KG1 (cell line): Measurements from ENCODE around the gene VAPB.
"Not testable (repeated sequence)": the region's sequence is repeated elsewhere in the genome, so short reads cannot be mapped to it uniquely, and the experiment has no call there.

Experiments used
- DNase-seq: peaks from one replicate; lab custom pipeline; 2025; lab: John Stamatoyannopoulos, UW

VAPB gene

GRCh38 chr20:58388882-58389323 is at the start of gene VAPB:
Gene VAPB (plus strand): TSS chr20:58389229. CDS start chr20:58389460, 231 bp downstream.
- DNase-seq, result peak; percentile 90

- DNase-seq, result no peak
Measured at GRCh38 chr20:58339741-58340140, 49.3 kb upstream of the VAPB start.

- DNase-seq, result no peak
Measured at GRCh38 chr20:58340151-58340550, 48.9 kb upstream of the VAPB start.

GRCh38 chr20:58340853-58341252 is 48.2 kb upstream of the VAPB start:
- no peak for DNase-seq

GRCh38 chr20:58342104-58342945 is 46.7 kb upstream of the VAPB start:
- DNase-seq, result no peak

GRCh38 chr20:58344741-58345140 is 44.3 kb upstream of the VAPB start:
- DNase-seq, result no peak

GRCh38 chr20:58349570-58349969 is 39.5 kb upstream of the VAPB start:
- no peak for DNase-seq

- DNase-seq, result no peak
Measured at GRCh38 chr20:58352468-58352867, 36.6 kb upstream of the VAPB start.

GRCh38 chr20:58359441-58359840 is 29.6 kb upstream of the VAPB start:
- no peak for DNase-seq

GRCh38 chr20:58360936-58361335 is 28.1 kb upstream of the VAPB start:
- DNase-seq, result no peak

GRCh38 chr20:58361481-58362205 is 27.4 kb upstream of the VAPB start:
- DNase-seq, result no peak

- DNase-seq, result no peak
Measured at GRCh38 chr20:58362206-58362516, 26.9 kb upstream of the VAPB start.

- no peak for DNase-seq
Measured at GRCh38 chr20:58362970-58363369, 26.1 kb upstream of the VAPB start.

GRCh38 chr20:58366866-58367265 is 22.2 kb upstream of the VAPB start:
- no peak for DNase-seq

GRCh38 chr20:58372806-58373205 is 16.2 kb upstream of the VAPB start:
- no peak for DNase-seq

- not testable (repeated sequence) for DNase-seq
Measured at GRCh38 chr20:58373296-58373695, 15.7 kb upstream of the VAPB start.

GRCh38 chr20:58374027-58374850 is 14.8 kb upstream of the VAPB start:
- DNase-seq, result no peak

GRCh38 chr20:58374906-58375758 is 13.9 kb upstream of the VAPB start:
- no peak for DNase-seq

- no peak for DNase-seq
Measured at GRCh38 chr20:58375759-58376352, 13.2 kb upstream of the VAPB start.

- no peak for DNase-seq
Measured at GRCh38 chr20:58377017-58377416, 12.0 kb upstream of the VAPB start.

GRCh38 chr20:58377766-58378401 is 11.1 kb upstream of the VAPB start:
- no peak for DNase-seq
